Neural progenitor cell (in vitro differentiated cells): ENCODE data around the gene SDR9C7. TPM values are rescaled to one million over a fixed set of nuclear protein-coding genes. Genes with fewer than 3 reads are reported as not detected.
"Not testable (repeated sequence)": the region's sequence is repeated elsewhere in the genome, so short reads cannot be mapped to it uniquely, and the experiment has no call there.

ENCODE experiments used
- DNase-seq: peaks from one replicate; pipeline ENCODE4 v3.0.0-alpha.2; 2016; ENCODE audit warnings: low spot score
- H2AFZ ChIP-seq: fragments of 200-600 bp; sonication (generic); replicated peaks from 2 replicates; pipeline ENCODE4 v1.6.1; 2016; ENCODE audit warnings: antibody characterized with exemption
- H3F3A ChIP-seq: fragments of 200-600 bp; sonication (generic); 2 replicates; pipeline ENCODE4 v1.6.1; 2016; ENCODE audit warnings: antibody characterized with exemption, low read depth
- H3K27ac ChIP-seq: fragments of 200-600 bp; sonication (generic); 2 replicates; pipeline ENCODE4 v1.5.1; 2016; ENCODE audit warnings: mild to moderate bottlenecking
- H3K27me3 ChIP-seq: fragments of 200-600 bp; sonication (generic); 2 replicates; pipeline ENCODE4 v1.6.1; 2016; ENCODE audit warnings: mild to moderate bottlenecking, moderate library complexity
- H3K36me3 ChIP-seq: fragments of 200-600 bp; sonication (generic); 2 replicates; pipeline ENCODE4 v1.5.1; 2016
- H3K4me1 ChIP-seq: fragments of 200-600 bp; sonication (generic); 2 replicates; pipeline ENCODE4 v1.6.1; 2016; ENCODE audit warnings: mixed run types
- H3K4me2 ChIP-seq: fragments of 200-600 bp; sonication (generic); 2 replicates; pipeline ENCODE4 v1.6.1; 2016
- H3K4me3 ChIP-seq: fragments of 200-600 bp; sonication (generic); 2 replicates; pipeline ENCODE4 v1.5.1; 2016
- H3K79me2 ChIP-seq: fragments of 200-600 bp; sonication (generic); 2 replicates; pipeline ENCODE4 v1.6.1; 2016; ENCODE audit warnings: low read depth
- H3K9ac ChIP-seq: fragments of 200-600 bp; sonication (generic); 2 replicates; pipeline ENCODE4 v1.6.1; 2016
- H3K9me3 ChIP-seq: fragments of 200-600 bp; sonication (generic); 2 replicates; pipeline ENCODE4 v1.5.1; 2016; ENCODE audit warnings: low read depth
- H4K20me1 ChIP-seq: fragments of 200-600 bp; sonication (generic); 2 replicates; pipeline ENCODE4 v1.6.1; 2016; ENCODE audit warnings: low read depth
- H3K27ac Mint-ChIP-seq: 3 replicates; pipeline ENCODE4 v1.8.0; 2021; ENCODE audit warnings: mixed read lengths
- H3K27me3 Mint-ChIP-seq: 2 replicates; pipeline ENCODE4 v1.8.0; 2022; ENCODE audit warnings: low read depth, mild to moderate bottlenecking, inconsistent platforms, moderate library complexity, mixed read lengths; ENCODE audit not compliant: insufficient read depth
- H3K36me3 Mint-ChIP-seq: 3 replicates; pipeline ENCODE4 v1.8.0; 2021; ENCODE audit warnings: mixed read lengths
- H3K4me1 Mint-ChIP-seq: 3 replicates; pipeline ENCODE4 v1.8.0; 2021; ENCODE audit warnings: mixed read lengths
- H3K4me3 Mint-ChIP-seq: 3 replicates; pipeline ENCODE4 v1.8.0; 2021; ENCODE audit warnings: mild to moderate bottlenecking, moderate library complexity, mixed read lengths
- H3K9me3 Mint-ChIP-seq: 3 replicates; pipeline ENCODE4 v1.8.0; 2020; ENCODE audit warnings: mixed read lengths
- EZH2 ChIP-seq: fragments of 200-600 bp; sonication (generic); IDR thresholded peaks from 2 replicates; pipeline ENCODE4 v1.6.1; 2017; ENCODE audit warnings: antibody characterized with exemption, mild to moderate bottlenecking, moderate library complexity
- EZH2phosphoT487 ChIP-seq: fragments of 200-600 bp; sonication (generic); IDR thresholded peaks from 2 replicates; pipeline ENCODE4 v1.6.1; 2017; ENCODE audit warnings: antibody characterized with exemption
- total RNA-seq: library from RNA; depleted of rRNA; stranded (reverse); fragments of >200 nt; gene quantifications from 2 replicates; pipeline ENCODE4 v1.2.3, GENCODE V29; 2015; ENCODE audit warnings: low replicate concordance
- TF ChIP-seq, protein P1 (sequence below): fragments of 200-600 bp; sonication (generic); IDR thresholded peaks from 2 replicates; pipeline ENCODE4 v1.5.1; 2017; ENCODE audit warnings: antibody characterized with exemption, mild to moderate bottlenecking

SDR9C7 gene
- 0.28 and 0.32 TPM in 2 replicates for total RNA-seq

DNA sequence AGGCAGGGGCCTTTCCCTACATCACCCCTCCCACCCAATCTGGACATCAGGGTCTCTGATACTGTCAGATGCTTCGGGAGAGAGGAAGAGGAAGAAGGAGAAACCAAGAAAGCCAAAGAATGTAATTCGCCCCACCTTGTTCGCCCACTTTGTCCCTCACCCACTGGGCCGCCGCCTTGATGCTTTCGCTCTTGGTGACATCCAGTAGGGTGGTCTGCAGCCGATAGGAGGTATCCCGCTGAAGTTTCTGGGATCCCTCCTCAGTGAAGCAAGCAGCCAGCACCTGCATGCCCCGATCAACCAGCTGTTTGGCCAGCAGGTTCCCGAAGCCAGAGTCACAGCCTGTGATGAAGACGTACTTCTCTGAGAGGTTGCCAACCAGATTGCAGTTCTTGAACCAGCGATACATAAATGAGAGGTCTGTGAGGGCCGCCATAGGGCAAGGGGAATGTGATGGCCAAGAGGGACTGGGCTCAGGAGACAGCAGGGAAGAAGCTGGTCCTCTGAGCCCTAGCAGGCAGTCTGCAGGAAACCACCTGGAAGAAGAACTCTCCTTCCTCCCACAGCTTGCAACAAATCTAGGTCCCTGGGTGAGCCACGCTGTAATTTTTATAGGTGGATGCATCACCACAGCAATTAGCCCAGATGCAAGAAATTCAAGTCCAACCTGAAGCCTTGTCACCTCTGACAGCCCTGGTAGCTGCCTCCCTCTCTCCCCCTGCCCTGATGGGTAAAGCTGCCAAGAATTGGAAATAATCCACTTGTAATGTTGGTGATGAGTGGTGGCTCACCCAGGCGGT, at the start of gene SDR9C7:
SDR9C7 (minus strand) TSS at position 583 of the 800 bp plus-strand sequence; CDS start at position 436, 147 bp downstream.
- Histone ChIP-seq H3K79me2 (no peaks in the 10 kb centered on the region), H3F3A (peaks cover 1% of the 10 kb centered on the region), H3K9me3 (no peaks in the 10 kb centered on the region), H3K4me3 (no peak within 1 kb of the TSS), H3K4me2 (no peak within 1 kb of the TSS), H3K9ac (no peak within 1 kb of the TSS), H3K27me3 (no peaks in the 10 kb centered on the region), H3K4me1 (peaks cover 20% of the 10 kb centered on the region), H2AFZ (no peak within 1 kb of the TSS), H4K20me1 (no peaks in the 10 kb centered on the region), H3K36me3 (no peaks in the 10 kb centered on the region), H3K27ac (no peak within 1 kb of the TSS)
- Mint-ChIP-seq H3K4me3 (peak within 1 kb of the TSS; percentile 41), H3K27ac (no peak within 1 kb of the TSS), H3K9me3 (peaks cover 2% of the 10 kb centered on the region), H3K4me1 (peaks cover 23% of the 10 kb centered on the region), H3K27me3 (peaks cover 10% of the 10 kb centered on the region), H3K36me3 (no peaks in the 10 kb centered on the region)
- no peak for DNase-seq
- TF ChIP-seq EZH2phosphoT487, result no peak
- TF ChIP-seq, protein P1, sequence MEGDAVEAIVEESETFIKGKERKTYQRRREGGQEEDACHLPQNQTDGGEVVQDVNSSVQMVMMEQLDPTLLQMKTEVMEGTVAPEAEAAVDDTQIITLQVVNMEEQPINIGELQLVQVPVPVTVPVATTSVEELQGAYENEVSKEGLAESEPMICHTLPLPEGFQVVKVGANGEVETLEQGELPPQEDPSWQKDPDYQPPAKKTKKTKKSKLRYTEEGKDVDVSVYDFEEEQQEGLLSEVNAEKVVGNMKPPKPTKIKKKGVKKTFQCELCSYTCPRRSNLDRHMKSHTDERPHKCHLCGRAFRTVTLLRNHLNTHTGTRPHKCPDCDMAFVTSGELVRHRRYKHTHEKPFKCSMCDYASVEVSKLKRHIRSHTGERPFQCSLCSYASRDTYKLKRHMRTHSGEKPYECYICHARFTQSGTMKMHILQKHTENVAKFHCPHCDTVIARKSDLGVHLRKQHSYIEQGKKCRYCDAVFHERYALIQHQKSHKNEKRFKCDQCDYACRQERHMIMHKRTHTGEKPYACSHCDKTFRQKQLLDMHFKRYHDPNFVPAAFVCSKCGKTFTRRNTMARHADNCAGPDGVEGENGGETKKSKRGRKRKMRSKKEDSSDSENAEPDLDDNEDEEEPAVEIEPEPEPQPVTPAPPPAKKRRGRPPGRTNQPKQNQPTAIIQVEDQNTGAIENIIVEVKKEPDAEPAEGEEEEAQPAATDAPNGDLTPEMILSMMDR, result no peak
- TF ChIP-seq EZH2, result no peak

DNA sequence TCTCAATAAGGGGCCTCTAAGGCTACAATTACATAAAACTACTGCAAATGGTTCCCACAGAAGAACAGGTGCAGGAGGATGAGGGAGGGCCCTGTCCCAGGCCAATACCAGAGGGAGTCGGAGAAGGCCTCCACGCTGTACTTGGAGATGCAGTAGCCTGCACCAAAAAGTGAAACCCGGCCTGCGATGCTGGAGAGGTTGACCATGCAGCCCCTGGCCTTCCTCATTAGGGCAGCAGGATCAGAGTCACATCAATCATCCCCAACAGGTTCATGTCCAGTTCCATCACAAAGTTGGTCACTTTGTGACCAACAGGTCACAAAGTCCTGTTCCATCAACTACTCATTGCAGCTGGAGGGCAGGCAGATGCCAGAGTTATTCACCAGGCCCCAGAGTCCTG, 49.2 kb upstream of the SDR9C7 start:
- Mint-ChIP-seq H3K4me1 (peaks cover 3% of the 10 kb centered on the region), H3K4me3 (no peak overlapping the region), H3K36me3 (no peaks in the 10 kb centered on the region), H3K27ac (no peak overlapping the region), H3K9me3 (no peaks in the 10 kb centered on the region), H3K27me3 (no peaks in the 10 kb centered on the region)
- Histone ChIP-seq H3F3A (no peaks in the 10 kb centered on the region), H3K4me2 (no peak overlapping the region), H3K4me1 (no peaks in the 10 kb centered on the region), H3K9me3 (no peaks in the 10 kb centered on the region), H4K20me1 (no peaks in the 10 kb centered on the region), H3K27me3 (no peaks in the 10 kb centered on the region), H3K9ac (no peak overlapping the region), H3K36me3 (no peaks in the 10 kb centered on the region), H3K79me2 (no peaks in the 10 kb centered on the region), H2AFZ (no peak overlapping the region), H3K4me3 (no peak overlapping the region), H3K27ac (no peak overlapping the region)
- no peak for TF ChIP-seq EZH2phosphoT487
- TF ChIP-seq, protein P1, result no peak
- no peak for TF ChIP-seq EZH2
- no peak for DNase-seq

DNA sequence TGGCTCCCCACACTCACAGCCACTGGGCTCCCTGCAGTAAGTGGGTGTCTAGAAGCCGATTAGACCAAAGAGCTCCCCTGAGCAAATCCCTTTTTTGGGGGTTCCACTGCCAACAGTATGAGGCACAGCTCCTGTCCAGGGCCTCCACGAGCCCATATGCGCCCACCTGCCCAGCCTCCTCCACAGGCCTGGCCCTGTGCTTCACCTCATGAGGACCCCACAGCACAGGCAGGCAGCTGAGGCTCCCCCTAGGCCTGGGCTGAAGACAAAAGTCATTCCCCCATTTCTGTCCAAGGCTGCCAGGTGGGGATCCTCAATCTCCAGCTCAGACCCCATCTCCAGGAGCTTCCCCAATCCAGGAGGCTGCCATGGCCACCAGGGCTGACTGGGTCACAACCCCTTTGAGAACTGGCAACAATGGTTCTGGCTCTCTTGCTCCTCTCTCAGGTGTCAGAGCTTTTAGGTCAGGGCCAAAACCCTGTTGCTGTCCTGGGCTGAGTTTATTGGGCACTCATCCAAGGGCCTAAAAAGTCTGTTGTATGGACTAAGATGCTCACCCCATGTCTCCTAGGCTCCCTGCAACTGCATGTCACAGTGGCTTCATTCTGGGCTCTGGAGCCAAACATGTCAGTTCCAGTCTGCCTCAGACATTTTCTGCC, 48.5 kb upstream of the SDR9C7 start:
- not testable (repeated sequence) for H3K4me2 ChIP-seq, H3K4me1 Mint-ChIP-seq, H4K20me1 ChIP-seq, H3K79me2 ChIP-seq, DNase-seq, H3K9me3 Mint-ChIP-seq, H3K4me3 ChIP-seq, H3K36me3 Mint-ChIP-seq, H2AFZ ChIP-seq, H3K27ac ChIP-seq, H3K9me3 ChIP-seq, H3F3A ChIP-seq, H3K27ac Mint-ChIP-seq, H3K36me3 ChIP-seq, H3K27me3 Mint-ChIP-seq, H3K4me1 ChIP-seq, H3K27me3 ChIP-seq, H3K9ac ChIP-seq, H3K4me3 Mint-ChIP-seq
